ENCODE results near the gene CASP14.

GRCh38 chr19:15072930-15073647, 23.8 kb downstream of the CASP14 start:
- TF ChIP-seq POLR2A (IDR thresholded peaks at IDR 0.05) (no peak), CTCF (IDR thresholded peaks at IDR 0.05) (no peak)
